Suprapubic skin (tissue), 4 donors: Measurements from ENCODE around the gene AP5B1. TPM values are rescaled to one million over a fixed set of nuclear protein-coding genes. Genes with fewer than 3 reads are reported as not detected.
"Not testable (repeated sequence)": the region's sequence is repeated elsewhere in the genome, so short reads cannot be mapped to it uniquely, and the experiment has no call there.

Experiments used
- DNase-seq, 2 donors: peaks; one replicate each; pipeline ENCODE4 v3.0.0-alpha.2; 2019; ENCODE audit warnings: low spot score in 2 of 2
- H3K27ac ChIP-seq: fragments of 200-600 bp; sonication (generic); one replicate; pipeline ENCODE4 v1.5.1; 2019
- H3K27me3 ChIP-seq: fragments of 200-600 bp; sonication (generic); one replicate; pipeline ENCODE4 v1.5.1; 2019
- H3K36me3 ChIP-seq: fragments of 200-600 bp; sonication (generic); one replicate; pipeline ENCODE4 v1.5.1; 2019
- H3K4me1 ChIP-seq: fragments of 200-600 bp; sonication (generic); one replicate; pipeline ENCODE4 v1.5.1; 2019
- H3K4me3 ChIP-seq: fragments of 200-600 bp; sonication (generic); one replicate; pipeline ENCODE4 v1.5.1; 2019; ENCODE audit warnings: mild to moderate bottlenecking
- H3K9me3 ChIP-seq: fragments of 200-600 bp; sonication (generic); one replicate; pipeline ENCODE4 v1.5.1; 2019
- EP300 ChIP-seq: sonication (generic); formaldehyde crosslinking; IDR thresholded peaks from one replicate; pipeline ENCODE4 v1.6.1; 2017; ENCODE audit warnings: antibody characterized with exemption
- POLR2A ChIP-seq, 2 donors: fragments of 450-650 bp; IDR thresholded peaks; one replicate each; pipeline ENCODE4 v1.6.1; 2017; ENCODE audit warnings: antibody characterized with exemption in 2 of 2, mild to moderate bottlenecking in 2 of 2, moderate library complexity in 2 of 2
- POLR2AphosphoS5 ChIP-seq, 3 donors: sonication (generic); formaldehyde crosslinking; IDR thresholded peaks; one replicate each; pipeline ENCODE4 v1.6.1; 2017; ENCODE audit warnings: antibody characterized with exemption in 3 of 3
- WGBS: methylation state at CpG from one replicate; pipeline ENCODE4 v1.1.5; 2018; 5-methylcytosine and 5-hydroxymethylcytosine counted together
- total RNA-seq, 4 donors: library from RNA; depleted of rRNA; stranded (reverse); fragments of >200 nt; gene quantifications; one replicate each; pipeline ENCODE4 v1.1.0, GENCODE V29; 2016
- TF ChIP-seq, protein P1 (sequence below), 2 donors: fragments of 200-600 bp in 1 of 2; fragments of 450-650 bp in 1 of 2; sonication (generic) in 1 of 2; IDR thresholded peaks; one replicate each; pipeline ENCODE4 v1.5.1; 2016 to 2019; ENCODE audit warnings: antibody characterized with exemption in 2 of 2, mild to moderate bottlenecking in 1 of 2, moderate library complexity in 1 of 2

AP5B1 gene
- total RNA-seq, 4 donors from 2014 or later, result 26.3 to 55.9 (median 38.1) TPM

DNA sequence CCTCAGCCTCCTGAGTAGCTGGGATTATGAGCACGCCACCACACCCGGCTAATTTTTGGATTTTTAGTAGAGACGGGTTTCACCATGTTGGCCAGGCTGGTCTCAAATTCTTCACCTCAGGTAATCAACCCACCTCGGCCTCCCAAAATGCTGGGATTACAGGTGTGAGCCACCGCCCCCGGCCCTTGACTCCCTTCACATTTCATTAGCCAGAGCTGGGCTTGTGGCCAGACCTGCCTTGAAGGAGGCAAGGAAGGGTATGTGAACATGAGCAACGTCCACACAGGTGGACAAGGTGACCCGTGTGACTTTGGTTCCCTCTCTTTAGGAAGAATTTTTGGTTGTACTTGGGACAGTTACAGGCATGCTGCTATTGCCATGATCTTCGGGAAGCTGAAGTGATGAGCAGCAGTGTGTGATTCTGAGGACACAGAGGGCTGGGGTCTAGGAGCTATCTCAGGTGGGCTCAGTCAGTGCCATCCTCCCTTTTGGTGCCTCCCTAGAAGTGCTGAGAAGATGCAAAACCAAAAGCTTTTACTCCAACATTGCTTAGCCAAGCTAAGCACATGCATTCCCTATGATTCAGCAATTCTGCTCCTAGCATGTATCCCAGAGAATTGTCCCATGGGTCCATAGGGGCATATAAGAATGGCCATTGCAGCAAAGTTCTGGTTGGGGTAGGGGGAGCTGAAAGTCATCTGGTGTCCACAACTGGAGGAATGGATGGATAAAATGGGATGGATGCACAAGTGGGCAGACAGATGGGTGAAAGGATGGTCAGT is 6.1 kb downstream of the AP5B1 start:
- no peak for TF ChIP-seq POLR2AphosphoS5 (IDR thresholded peaks at IDR 0.05)
- TF ChIP-seq, protein P1, sequence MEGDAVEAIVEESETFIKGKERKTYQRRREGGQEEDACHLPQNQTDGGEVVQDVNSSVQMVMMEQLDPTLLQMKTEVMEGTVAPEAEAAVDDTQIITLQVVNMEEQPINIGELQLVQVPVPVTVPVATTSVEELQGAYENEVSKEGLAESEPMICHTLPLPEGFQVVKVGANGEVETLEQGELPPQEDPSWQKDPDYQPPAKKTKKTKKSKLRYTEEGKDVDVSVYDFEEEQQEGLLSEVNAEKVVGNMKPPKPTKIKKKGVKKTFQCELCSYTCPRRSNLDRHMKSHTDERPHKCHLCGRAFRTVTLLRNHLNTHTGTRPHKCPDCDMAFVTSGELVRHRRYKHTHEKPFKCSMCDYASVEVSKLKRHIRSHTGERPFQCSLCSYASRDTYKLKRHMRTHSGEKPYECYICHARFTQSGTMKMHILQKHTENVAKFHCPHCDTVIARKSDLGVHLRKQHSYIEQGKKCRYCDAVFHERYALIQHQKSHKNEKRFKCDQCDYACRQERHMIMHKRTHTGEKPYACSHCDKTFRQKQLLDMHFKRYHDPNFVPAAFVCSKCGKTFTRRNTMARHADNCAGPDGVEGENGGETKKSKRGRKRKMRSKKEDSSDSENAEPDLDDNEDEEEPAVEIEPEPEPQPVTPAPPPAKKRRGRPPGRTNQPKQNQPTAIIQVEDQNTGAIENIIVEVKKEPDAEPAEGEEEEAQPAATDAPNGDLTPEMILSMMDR (IDR thresholded peaks at IDR 0.05), result no peak
- TF ChIP-seq EP300, result no peak
- no peak for TF ChIP-seq POLR2A (IDR thresholded peaks at IDR 0.05)
- Histone ChIP-seq H3K4me3 (no peak overlapping the region), H3K4me1 (peaks cover 46% of the 10 kb centered on the region), H3K36me3 (peaks cover 22% of the 10 kb centered on the region), H3K9me3 (no peaks in the 10 kb centered on the region), H3K27ac (no peak overlapping the region), H3K27me3 (no peaks in the 10 kb centered on the region)
- DNase-seq, result peak in 1 of 2 donors; percentile 63
- WGBS, result 82% methylated on average over 8 of the region's 9 CpGs

DNA sequence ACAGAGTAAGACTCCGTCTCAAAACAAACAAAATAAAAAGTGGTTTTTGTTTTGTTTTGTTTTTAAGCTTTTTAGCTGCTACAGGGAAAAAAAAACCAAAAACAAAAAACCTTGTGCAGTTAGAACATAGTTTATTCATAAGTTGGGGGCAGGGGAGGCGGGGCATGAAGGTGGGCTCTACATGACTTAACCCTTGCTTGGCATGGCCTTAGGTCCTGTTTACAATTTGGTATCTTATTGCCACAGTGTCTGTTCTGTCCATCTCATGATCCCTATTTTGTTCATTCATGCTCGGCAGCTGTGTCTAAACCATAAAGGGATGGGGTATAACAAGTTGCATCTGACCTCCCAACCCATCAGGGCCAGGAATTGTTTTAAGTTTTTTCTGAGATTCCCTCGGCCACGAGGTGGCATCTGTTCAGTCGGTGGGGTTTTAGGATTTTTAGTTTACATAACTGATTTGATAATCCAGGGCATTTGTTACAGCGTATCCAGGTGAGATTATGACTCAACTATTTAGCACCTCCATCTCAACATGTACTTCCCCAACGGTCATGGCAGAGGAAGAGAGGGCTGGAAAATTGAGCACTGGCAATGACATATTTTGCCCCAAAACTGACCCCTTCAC is 6.9 kb downstream of the AP5B1 start:
- no peak overlapping the region for H3K27ac ChIP-seq
- 61% methylated on average over 8 of the region's 8 CpGs for WGBS

DNA sequence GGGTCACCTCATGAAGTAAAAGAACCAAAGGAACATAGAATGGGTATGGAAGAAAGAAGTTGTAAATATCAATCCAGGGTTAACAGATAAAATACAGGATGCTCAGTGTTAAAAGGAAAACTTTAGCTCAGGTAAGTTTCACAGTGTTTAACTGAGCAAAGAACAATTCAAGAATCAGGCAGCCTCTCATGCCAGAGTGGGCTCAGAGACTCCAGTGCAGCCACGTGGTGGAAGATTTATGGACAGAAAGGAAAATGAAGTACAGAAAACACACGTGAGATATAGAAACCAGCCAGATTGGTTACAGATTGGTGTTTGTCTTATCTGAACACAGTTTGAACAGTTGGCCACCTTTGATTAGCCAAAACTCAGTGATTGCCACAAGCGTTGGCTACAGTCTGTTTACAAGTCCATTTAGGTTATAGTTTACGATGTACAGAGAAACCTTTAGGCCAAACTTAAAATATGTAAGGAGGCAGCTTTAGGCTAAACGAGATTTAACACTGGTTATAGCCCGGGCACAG is 9.1 kb downstream of the AP5B1 start:
- no peak overlapping the region for H3K4me3 ChIP-seq
- no peaks in the 10 kb centered on the region for H3K36me3 ChIP-seq
- DNase-seq, result no peak
- no peaks in the 10 kb centered on the region for H3K9me3 ChIP-seq
- peaks cover 29% of the 10 kb centered on the region for H3K4me1 ChIP-seq
- TF ChIP-seq POLR2A (IDR thresholded peaks at IDR 0.05) (no peak), EP300 (no peak), POLR2AphosphoS5 (IDR thresholded peaks at IDR 0.05) (no peak)
- TF ChIP-seq, protein P1 (IDR thresholded peaks at IDR 0.05), result no peak
- H3K27me3 ChIP-seq, result no peaks in the 10 kb centered on the region
- WGBS, result 68% methylated on average over 6 of the region's 6 CpGs
- H3K27ac ChIP-seq, result no peak overlapping the region

More for the DNA sequence above, 6.9 kb downstream of the AP5B1 start:
- peak in 1 of 2 donors; percentile 35 for DNase-seq
- Histone ChIP-seq H3K9me3 (no peaks in the 10 kb centered on the region), H3K4me3 (no peak overlapping the region), H3K36me3 (peaks cover 17% of the 10 kb centered on the region), H3K4me1 (peaks cover 41% of the 10 kb centered on the region), H3K27me3 (no peaks in the 10 kb centered on the region)
- TF ChIP-seq POLR2A (IDR thresholded peaks at IDR 0.05) (no peak), EP300 (no peak), POLR2AphosphoS5 (IDR thresholded peaks at IDR 0.05) (no peak)
- TF ChIP-seq, protein P1 (IDR thresholded peaks at IDR 0.05), result no peak

DNA sequence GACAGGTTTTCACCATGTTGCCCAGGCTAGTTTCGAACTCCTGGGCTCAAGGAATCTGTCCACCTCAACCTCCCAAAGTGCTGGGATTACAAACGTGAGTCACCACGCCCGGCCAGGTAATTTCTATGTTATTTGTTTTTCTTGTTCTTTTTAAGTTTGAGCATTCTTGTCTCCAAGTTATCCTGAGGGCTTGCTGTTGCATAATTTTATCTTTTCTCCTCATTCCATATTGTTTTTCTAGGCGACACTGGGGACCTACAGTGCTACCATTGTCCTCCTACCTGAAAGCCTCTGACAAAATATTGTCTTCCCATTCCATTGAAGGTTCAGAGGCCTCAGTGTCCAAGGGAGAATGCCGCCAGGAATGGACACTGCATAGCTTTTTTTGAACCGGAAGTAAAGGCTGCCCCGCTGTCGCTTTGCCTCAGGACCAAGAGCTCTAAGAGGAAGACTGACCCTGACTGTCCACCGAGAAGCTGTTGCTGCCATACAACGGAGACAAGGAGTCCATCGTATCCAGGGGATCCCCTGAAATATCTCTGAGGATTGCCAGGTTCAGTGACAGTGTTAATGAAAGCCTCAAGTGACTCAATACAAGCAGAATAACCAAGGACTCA is 9.7 kb downstream of the AP5B1 start:
- no peak for TF ChIP-seq POLR2A (IDR thresholded peaks at IDR 0.05)
- TF ChIP-seq, protein P1 (IDR thresholded peaks at IDR 0.05), result no peak
- TF ChIP-seq POLR2AphosphoS5 (IDR thresholded peaks at IDR 0.05), result no peak
- TF ChIP-seq EP300, result no peak
- 79% methylated on average over 12 of the region's 12 CpGs for whole genome bisulfite sequencing
- Histone ChIP-seq H3K4me1 (peaks cover 24% of the 10 kb centered on the region), H3K9me3 (no peaks in the 10 kb centered on the region), H3K27me3 (no peaks in the 10 kb centered on the region), H3K36me3 (no peaks in the 10 kb centered on the region), H3K27ac (no peak overlapping the region), H3K4me3 (no peak overlapping the region)
- peak in 1 of 2 donors; percentile 24 for DNase-seq

DNA sequence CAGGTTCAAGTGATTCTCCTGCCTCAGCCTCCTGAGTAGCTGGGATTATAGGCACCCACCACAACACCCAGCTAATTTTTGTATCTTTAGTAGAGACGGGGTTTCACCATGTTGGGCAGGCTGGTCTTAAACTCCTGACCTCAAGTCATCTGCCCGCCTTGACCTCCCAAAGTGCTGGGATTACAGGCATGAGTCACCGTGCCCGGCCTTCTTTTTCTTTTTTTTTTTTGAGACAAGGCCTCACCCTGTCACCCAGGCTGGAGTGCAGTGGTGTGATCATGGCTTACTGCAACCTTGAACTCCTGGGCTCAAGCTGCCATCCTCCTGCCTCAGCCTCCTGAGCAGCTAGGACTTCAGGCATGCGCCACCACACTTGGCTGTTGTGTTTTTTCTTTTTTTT is 13.0 kb downstream of the AP5B1 start:
- H3K27ac ChIP-seq, H3K4me3 ChIP-seq: not testable (repeated sequence)

More for the DNA sequence above, 13.0 kb downstream of the AP5B1 start:
- H3K9me3 ChIP-seq, H3K36me3 ChIP-seq, H3K27me3 ChIP-seq, H3K4me1 ChIP-seq, DNase-seq: not testable (repeated sequence)
- 76% methylated on average over 5 of the region's 5 CpGs for WGBS
